DMS 273 treated with DMSO at 0.1 percent for 48 hours (cell line): Measurements from ENCODE around the gene PCDH9.

Source experiments
- DNase-seq: peaks from one replicate; lab custom pipeline; 2025; lab: John Stamatoyannopoulos, UW

The PCDH9 gene

DNA sequence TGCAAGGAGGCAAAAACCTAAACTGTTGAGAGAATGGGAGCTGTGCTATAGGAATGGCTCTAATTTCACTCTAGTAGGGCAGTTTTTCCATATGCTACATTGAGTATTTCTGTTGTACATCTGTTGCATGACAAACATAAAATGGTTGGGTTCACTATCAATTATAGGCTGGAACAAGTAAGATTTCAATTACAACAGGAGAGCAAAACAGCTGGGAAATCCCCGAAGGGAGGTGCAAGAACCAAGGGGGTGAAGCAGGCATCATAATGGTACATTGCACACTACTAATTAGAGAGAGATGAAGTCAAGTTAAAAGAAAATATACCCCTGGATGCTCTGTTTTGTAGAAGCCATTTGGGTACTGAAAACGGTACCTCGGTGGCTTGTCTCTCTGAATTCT is 389.5 kb downstream of the PCDH9 start:
- peak; percentile 12 for DNase-seq

DNA sequence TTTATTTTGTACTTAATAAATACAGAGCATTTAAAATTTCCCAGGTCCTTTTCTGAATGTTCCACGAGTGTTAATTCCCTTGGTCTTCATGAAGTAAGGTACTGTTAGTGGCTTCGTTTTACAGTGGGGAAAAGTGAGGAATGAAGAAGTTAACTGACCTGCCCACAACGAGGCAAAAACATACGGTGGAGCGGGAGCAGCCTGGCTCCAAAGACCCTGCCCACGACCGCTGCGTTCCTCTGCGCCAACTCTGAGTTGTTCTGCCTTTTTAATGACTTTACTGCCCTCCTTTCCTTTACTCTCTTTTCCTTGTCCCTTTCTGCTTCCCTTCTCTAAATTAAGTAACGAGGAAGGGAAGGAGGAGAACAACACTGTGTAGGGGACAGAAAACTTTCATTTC is 392.9 kb downstream of the PCDH9 start:
- no peak for DNase-seq

DNA sequence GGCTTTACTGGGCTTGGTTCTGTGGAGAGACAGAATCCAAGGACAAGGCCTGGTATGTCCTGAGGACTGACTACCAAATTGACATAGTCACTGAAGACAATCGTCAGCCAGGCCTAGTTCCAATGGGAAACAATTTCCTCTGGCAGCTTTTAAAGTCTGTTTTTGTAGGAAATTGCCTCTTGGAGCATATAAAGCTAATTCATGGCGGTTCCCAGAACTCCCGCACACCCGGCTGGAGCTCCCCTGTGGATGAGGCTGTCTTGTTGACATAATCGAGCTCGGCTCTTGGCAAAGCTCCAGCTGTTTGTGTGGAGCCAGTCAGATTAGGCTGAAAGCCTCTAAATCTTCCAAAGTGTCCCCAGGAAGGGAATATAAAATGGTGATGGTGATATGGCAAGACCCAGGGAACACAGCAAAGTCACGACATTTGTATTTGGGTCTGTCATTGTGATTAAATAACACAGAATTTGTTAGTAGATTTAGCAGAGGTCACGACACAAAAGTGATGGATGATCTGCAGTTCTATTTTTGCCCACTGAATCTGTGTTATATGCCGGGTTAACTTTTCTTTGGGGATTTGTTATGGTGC is 395.0 kb downstream of the PCDH9 start:
- peak; percentile 48 for DNase-seq

DNA sequence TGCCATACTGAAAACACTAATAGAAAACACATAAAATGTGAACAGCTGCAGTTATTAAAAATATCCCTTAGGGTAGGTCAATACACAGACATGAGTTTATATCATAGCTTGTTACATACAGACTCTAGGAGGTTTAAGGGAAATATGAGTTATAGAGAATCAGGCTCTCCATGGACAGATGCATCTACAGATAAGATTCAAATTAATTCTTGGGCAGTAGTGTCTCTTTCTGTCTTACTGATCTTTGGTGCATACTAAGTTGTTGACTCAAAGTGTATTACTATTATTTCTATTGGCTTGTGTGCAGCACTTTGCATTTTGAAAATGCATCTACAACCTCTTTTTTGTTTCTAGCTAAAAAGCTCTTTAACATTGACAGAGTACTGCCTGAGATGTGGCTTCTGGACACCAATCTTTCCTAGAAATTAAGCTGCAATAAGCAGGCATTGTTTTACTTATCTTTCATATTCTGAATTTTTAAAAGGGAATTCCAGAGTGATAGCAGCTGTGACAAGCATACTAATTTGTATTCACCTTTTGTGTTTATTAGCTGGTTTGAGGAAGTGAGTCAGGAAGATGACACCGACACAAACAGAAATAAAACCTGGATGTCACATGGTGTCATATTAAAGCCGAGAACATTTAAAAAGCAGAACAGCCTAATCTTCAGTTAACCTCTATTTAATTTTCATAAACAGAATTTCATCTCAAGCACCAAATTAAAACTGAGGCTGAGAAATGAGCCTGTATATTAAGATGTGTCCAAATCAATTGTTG is 399.0 kb downstream of the PCDH9 start:
- no peak for DNase-seq

DNA sequence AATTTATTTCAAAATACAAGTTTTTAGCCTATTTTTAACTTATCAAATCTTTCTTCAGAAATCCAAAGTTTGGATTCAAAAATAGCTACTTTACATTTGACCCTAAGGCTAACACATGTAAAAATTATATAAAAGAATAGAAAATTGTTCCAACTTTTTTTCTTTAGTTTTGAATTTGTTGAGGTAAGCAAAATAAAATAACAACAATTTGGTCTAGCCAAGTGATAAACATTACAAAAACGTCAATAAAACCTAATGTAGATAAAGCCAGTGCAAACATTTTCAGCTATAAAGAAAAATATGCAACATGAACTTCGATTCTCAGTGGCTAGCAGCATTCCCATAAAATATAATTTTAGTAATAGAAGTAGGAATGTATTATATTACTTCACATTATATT is 400.3 kb downstream of the PCDH9 start:
- no peak for DNase-seq

DNA sequence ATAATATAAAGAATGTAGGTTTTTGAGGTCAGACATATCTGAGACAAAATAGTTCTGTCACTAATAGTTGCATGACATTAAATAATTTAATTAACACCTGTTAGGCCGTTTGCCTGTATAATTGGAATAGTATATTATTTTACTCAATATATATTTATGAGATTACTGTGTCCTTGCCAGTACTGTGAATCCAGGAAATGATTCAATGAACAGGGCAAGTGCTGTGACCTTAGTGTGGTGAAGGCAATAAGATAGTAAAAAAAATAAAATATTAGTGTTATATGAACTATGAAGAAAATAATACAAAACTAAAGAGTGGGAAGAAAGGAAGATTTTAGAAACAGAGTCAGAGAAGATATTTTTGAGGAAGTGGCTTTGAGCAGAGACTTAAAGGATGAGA is 403.7 kb downstream of the PCDH9 start:
- no peak for DNase-seq

DNA sequence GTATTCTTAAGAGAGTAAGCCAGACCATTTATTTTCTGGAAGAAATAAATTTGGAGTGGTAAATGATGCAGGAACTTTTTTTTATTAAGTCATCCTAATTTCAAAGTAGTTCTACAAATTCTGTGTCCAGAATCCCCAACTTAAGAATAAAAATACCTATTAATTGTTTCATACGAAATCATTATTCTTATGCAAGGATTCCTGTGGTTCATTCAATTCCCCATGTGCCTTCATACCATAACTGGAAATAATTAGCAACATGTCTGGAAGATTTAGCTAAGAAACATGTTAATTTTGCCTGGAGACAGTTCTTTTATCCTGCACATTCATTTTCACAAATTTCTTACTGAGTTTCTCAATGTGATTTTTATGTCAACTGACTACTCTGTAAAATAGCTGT is 408.6 kb downstream of the PCDH9 start:
- no peak for DNase-seq

DNA sequence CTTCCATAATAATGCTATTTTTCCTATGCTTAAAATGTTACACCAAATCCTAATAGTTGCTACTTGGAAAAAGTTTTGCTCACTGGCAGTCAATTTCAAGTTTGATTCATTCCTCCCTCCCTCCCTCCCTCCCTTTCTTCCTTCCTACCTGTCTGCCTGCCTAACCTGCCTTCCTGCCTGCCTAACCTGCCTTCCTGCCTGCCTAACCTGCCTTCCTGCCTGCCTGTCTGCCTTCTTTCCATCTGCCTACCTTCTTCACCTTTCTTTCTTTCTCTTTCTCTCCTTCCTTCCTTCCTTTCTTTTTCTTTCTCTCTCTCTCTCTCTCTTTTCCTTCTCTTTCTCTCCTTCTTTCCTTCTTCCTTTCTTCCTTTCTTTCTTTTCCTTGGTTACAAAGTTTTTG is 418.7 kb downstream of the PCDH9 start:
- no peak for DNase-seq

DNA sequence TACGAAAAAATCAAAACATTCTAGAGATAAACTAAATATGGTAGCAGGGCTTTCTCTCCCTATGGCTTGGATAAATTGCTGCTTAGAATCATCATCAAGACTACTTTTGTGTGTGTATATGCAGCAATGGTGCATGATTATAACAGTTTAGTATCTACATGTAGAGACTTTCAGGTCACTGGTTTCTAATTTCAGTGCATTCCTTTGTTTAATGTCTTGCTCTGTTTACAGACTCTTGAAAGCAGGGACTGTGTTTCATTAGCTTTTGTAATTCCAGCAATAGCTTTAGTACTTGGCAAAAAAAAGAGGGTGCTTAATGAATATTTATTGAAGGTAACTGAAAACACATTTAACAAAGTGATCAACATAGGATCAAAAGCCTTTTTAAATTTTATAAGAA is 420.7 kb downstream of the PCDH9 start:
- no peak for DNase-seq

DNA sequence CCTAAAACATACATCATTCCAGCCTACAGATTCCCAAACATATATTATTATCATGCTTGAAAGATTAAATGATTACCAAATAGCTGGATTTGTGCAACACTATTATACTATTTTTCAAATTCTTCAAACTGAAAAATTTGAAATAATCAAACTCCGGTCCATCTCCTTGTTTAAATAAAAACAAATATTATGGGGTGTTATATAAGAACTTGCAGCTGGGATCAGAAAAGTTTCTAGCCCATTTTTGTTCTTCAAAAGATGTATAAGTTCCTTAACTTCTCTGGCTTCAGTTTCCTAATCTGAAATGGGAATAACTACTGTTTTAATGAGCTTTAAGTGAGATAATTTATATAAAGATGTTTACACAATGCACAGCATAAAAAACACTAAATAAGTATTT is 422.9 kb downstream of the PCDH9 start:
- DNase-seq = no peak

DNA sequence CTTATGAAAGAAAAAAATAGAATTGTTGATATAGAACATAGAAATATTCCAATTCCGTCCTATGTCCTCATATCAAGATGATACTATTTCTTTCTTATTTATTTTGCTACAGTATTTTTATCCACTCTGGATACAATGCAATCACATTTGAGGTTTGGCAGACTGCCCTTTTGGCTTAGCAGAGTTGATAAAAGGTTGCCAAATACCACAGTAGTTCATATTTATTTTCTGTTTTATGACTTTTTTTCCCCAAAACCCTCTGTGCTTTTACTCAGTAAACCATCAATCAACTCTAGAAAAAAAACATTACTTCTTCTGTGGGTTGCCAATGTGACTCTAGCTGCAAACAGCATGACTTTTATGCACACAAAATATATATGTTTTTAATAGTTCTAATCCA is 424.5 kb downstream of the PCDH9 start:
- no peak for DNase-seq

DNA sequence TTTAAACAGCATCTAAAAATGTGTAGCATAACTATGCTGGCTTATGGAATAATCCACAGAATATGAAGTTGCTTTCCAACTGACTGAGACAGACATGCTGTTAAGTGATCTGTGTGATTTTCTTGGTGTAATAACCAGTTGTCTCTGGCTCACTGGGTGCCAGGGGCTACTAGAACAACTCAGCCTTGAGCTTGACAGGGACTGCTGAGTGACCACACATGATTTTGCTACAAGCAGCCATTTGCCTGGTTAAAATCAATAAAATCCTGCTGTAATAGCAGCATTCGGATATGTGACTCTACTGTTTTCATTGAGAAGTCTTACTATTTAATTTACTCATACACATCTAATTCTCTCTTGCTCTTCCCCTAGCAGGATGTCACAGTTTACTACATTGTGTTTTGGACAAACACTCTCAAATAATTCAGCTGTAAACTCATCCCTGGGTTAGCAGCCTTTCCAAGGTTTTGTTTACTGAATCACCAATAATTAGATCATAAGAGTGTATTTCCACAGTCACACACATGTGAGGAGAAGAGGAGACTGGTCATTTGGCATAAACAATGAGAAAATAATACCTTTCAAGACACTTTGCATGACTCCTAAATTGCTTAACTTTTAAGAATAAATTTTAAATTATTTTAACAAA is 426.2 kb downstream of the PCDH9 start:
- no peak for DNase-seq

DNA sequence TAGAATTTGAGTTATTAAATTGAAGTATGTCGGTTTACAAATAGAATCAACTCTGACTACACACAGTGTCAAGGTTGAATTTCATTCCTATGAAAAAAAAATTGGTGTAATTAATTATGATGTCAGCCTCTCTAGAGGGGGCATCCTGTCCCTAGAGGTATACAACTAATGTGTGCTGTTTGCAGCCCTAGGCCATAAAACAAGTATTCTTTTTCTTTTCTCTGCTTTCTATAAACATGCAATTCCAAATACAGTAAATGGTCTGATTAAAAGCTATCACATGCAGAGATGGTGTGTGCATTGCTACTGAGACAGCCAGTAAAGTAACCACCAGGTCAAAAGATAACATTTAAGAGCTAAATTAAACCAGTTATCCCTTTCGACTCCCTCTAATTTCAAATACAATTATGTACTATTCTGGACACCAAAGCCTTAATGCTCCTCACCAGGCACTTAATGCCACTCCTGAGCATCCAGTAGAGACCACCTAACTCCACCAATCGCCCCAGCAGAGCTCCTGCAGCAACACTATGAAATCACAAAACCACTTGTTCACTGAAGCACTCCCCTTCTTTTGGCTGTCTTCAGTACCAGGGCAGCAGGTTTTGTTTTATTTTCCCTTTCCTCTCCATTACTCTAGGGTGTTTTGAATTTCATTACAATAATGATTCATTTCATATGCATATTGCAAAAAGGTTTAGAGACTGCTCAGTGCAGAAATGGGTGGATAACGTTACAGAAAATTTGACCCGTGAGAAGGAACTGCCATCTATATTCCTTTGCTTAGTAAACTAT is 426.9 kb downstream of the PCDH9 start:
- DNase-seq = no peak

DNA sequence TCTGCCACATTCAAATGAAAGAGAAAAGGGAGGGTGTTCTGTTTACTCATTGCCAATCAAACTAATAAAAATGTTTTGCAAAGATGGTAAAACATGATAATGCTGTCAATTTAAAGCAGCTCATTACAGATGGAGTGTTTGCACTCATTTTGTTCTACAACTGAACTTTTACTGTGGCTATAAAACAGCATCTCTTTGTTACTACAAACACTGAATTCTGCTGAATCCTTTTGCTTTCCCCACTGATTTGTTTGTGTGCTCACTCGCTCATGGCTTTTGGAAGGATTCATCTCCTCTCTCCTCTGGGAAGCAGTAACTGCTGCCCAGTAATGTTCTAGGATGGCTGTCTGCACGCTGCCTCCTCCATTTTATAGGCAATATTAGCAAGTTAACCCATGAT is 434.5 kb downstream of the PCDH9 start:
- DNase-seq = no peak

DNA sequence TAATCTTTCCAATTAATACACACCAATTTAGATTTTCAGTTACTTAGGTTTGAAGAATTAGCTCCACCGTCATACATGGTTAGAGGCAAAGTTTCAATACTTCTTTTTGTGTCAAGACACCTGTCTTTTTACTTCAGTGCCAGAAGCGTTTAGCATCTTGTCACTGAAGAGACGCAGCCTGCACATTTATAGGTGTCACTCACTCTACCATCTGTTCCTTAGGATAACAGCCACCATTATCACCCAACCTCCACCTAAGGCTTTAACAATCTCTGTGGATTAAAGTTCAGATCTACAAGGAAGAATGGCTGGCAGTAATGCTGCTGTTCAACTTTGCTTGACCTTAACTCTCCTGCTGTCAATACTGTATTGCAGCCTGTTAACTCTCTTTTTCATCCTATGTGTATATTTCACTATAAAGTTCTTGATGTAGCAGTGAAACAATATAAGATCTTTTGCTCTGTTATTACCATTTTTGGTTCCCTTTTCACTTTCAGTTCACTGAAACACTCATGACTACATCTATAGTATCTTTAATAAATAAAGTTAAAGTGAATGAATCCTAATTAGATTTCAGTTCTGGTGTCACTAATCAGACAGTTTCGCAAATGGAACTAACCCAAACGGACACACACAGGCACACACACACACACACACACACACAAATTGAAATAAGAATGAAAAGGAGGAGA is 435.6 kb downstream of the PCDH9 start:
- DNase-seq = peak; percentile 20

DNA sequence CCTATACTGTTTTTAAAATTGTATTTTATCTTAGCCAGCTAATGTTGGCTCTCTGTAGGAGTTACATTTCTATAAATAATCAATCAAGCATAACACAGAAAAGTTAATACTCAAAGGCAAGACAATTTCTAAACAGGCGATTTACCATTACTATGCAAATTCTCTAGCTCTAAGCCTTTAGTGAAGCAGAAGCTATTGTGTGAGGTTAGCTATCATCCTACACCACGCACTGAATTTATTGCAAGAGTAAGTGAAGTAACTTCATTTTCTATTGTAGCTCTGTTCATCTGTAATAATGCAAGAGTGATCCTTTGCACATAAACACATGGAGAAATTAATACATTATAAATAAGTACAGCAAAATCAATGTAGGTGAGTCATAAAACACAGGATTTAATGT is 439.3 kb downstream of the PCDH9 start:
- DNase-seq = no peak

DNA sequence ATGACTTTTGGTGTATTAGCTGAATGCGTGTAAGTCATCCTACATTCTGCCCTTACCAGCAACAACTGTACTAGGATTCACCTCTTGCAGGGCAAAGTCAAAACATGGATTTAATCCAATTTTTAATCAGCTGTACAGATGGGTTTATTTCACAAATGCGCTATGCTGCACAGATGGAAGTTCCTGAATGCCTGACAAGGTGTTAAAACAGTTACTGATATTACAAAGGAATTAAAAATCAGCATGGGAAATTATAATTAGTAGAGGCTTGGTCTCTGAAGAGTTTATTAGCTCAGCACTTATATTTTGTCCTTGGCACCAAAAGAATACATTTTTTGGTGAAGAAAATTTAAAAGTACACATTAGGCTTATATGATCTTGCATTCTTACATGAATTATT is 448.9 kb downstream of the PCDH9 start:
- peak; percentile 11 for DNase-seq

DNA sequence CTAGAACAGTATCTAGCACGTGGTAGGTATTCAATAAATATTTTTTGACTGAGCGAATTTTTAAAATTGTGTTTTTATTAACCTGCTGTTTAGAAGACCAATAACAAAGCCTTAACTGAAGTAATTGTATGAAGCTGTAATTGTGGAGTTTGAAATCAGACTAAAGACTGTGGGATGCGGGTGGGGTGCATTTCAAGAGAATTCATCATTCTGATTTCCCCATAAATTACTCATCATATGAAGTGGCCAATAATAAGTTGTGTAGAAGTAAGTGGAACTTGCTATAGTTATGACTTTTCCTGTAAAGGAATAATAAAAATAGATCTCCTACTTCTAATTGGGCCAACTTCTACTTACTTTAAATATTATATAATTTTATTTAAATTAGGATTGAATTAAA is 449.3 kb downstream of the PCDH9 start:
- DNase-seq = no peak

DNA sequence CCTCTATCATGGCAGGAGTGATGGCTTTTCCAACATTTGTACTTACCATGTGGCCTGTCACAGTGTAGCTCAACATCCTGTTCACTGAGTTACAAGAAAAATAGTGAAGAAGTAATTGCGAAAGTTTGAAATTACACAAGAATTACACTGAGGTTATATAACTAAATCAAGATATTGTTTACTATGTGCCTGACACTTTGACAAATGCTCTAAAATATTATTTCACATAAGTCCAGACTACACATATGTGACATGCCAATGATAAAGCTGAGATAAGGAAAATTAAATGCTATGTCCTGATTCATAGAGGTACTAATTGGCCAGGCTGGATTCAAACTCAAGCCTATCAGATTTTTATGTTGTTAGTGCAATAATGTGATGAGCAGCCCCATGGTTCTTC is 451.7 kb downstream of the PCDH9 start:
- no peak for DNase-seq

DNA sequence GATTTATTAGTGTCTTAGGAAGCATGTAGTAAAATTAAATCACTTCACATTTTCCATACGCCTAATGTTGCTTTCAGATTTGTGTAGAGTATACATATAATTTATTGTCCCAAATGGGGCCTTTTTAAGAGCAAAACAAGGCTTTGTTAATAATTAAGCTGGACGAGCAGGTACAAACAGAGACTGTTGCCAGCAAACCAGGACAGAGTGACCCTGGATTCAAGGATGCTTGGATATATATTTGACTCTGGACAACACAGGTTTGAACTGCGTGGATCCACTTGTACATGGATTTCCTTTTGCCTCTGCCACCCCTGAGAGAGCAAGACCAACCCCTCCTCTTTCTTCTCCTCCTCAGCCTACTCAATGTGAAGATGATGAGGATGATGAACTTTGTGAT is 454.9 kb downstream of the PCDH9 start:
- no peak for DNase-seq

DNA sequence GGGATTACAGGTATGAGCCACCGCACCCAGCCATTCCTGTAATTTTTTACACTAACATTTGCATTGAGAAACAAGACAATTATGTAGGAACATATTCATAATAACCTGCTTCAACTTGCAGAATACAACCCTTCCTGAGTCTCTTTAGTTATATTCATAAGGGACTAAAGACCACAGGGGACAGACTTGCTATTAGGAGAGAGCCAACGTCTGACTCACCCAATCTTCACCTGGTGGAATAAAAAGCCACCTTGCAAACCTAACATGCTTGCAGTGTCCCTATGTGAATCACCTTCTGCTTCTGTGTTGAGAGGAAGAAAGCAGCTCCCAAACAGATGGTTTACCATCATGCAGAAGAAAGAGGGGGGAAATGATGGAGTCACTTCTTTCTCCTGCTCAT is 456.1 kb downstream of the PCDH9 start:
- no peak for DNase-seq

DNA sequence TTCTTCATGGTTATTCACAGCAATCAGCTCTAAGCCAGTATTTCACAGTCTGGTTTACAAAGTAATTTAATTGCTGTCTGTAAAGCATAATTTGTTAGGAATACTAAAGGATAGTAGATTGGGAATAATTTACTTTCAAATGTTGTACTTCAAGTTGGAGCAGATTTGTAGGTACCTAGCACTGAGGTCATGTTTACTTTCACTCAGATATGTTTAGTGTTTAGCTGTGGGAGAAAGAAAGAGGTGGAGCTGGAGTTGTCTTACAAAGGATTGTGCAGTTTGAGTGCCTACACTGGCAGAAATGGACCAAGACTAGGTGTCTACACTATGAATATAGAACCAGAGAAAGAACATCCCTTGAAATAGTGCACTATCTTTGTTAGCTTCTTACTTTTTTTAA is 464.6 kb downstream of the PCDH9 start:
- no peak for DNase-seq
